ENCODE data around the gene HOXB5. TPM values are rescaled to one million over a fixed set of nuclear protein-coding genes. Genes with fewer than 3 reads are reported as not detected.

Gene HOXB5
- total and polyA plus RNA-seq, 4 donors, result 1.4 to 5.9 (median 3.6) TPM; not detected in 1

DNA sequence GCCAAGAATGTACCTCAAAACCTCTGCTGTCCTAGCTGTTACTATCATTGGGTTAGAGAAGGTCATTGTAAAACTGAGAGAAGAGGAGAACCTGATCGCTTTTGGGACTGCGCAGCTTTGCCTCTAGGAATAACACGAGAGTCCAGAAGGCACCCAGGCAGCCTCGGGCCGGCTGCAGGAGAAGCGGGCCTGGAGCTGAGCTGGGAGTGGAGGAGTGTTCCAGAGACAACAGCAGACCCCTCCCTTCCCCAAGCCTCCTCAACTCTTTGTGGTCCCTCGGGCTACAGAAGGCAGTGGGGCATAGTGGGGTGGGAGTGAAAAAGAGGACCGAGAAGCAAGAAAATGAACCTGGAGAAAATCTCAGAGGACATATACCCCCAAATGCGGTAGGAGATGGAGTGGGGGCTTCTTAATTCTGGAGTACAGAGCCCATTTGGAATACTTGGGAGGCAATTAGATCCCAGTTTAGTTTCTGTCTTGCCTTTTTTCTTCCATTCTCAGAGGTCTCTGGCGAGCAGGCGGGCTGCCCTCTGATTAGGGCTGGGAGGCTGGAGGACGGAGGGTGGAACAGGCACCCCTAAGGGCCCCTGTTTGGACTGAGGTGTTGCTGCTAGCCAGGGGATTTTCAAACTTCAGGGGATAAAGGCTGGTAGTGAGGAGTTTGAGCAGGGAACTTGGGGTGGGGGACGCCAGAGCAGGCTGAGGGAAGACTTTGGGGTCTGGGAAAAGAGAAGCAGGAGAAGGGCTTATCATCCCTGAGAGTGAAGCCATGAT lies 35.3 kb downstream of the HOXB5 start:
- WGBS, 2 donors, result 78 to 92% methylated on average over 13 of the region's 13 CpGs
- H3K27me3 ChIP-seq (ENCODE audit: control insufficient read depth in 1 of 2, insufficient read depth in 2 of 2, low read length in 1 of 2), result no peaks in the 10 kb centered on the region
- H3K27ac ChIP-seq (ENCODE audit: low read depth in 1 of 2, low read length in 2 of 2), result no peak overlapping the region
- DNase-seq, result no peak
- H3K36me3 ChIP-seq (ENCODE audit: control insufficient read depth in 1 of 2, insufficient read depth in 2 of 2, low read length in 1 of 2), result no peaks in the 10 kb centered on the region
- no peaks in the 10 kb centered on the region for H3K4me1 ChIP-seq (ENCODE audit: control insufficient read depth in 1 of 2, insufficient read depth in 2 of 2, low read length in 2 of 2)
- no peak for ATAC-seq (ENCODE audit: low FRiP score)
- H3K9me3 ChIP-seq (ENCODE audit: control insufficient read depth, low read length), result no peaks in the 10 kb centered on the region
- intact Hi-C loops (cut with DNase I), result no loop called here
- no peak overlapping the region for H3K4me3 ChIP-seq (ENCODE audit: low read length in 2 of 2)

DNA sequence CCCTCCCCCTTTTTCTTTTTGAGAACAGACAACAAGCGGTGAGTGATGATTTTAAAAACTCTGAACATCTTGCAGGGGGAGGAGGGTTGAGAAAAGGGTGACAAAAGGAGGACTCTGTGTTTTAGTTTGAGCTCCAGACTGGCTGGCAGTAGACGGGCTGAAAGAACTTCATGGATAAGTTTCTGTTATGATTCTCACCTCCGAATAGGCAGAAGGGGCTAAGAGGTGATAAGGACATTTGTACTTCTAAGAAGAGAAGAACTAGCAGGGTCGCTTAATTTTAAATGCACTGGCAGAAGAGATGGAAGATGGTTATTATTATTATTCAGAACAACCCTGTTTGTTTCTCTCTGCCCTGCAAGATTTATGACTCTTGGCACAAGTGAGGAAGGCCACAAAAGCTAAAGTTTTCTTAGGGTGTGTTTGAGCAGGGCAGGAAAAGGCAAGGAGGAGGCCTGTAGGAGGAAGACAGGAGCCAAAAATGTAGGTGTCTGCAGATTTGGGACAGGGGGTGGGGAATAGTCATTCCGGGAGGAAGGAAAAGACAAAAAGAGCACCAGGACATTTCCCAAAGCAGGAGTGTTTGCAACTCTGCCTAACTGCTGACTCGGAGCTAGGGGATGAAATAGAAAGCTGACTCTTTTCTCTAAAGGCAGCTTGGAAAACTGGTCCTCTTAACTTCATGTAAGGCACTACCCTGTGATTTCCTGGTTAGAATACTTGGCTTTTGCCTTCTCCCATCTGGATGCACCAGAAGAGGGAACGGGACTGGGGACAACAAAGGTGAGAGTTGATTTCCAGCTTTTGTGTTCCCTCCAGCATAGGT lies 36.8 kb downstream of the HOXB5 start:
- WGBS, 2 donors, result 13 to 33% methylated on average over 7 of the region's 7 CpGs
- Histone ChIP-seq H3K4me3 (ENCODE audit: low read length in 2 of 2) (no peak overlapping the region), H3K27ac (ENCODE audit: low read depth in 1 of 2, low read length in 2 of 2) (peak overlapping the region; percentile 47 to 72), H3K36me3 (ENCODE audit: control insufficient read depth in 1 of 2, insufficient read depth in 2 of 2, low read length in 1 of 2) (no peaks in the 10 kb centered on the region), H3K27me3 (ENCODE audit: control insufficient read depth in 1 of 2, insufficient read depth in 2 of 2, low read length in 1 of 2) (no peaks in the 10 kb centered on the region), H3K9me3 (ENCODE audit: control insufficient read depth, low read length) (no peaks in the 10 kb centered on the region), H3K4me1 (ENCODE audit: control insufficient read depth in 1 of 2, insufficient read depth in 2 of 2, low read length in 2 of 2) (no peaks in the 10 kb centered on the region)
- no peak for DNase-seq
- no peak for ATAC-seq (ENCODE audit: low FRiP score)
- intact Hi-C loops (cut with DNase I), result no loop called here

DNA sequence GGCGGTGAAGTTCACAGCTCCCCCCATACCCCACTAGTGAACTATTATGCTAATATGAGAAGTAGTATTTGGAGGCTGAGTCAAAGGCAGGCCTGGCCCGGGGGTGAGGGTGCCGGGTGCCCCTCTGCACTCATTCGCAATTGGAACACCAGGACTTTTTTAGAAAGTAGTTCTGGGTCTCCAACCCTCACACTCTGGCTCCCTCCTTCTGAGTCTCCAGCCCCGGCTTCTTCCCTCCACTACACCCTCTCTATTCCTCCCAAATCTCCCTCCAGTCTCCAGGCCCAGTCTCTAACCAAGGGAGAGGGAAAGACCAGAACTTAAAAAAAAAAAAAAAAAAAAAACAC lies 37.4 kb downstream of the HOXB5 start:
- no peaks in the 10 kb centered on the region for H3K27me3 ChIP-seq (ENCODE audit: control insufficient read depth in 1 of 2, insufficient read depth in 2 of 2, low read length in 1 of 2)
- peak overlapping the region in 1 of 2 donors; percentile 7 for H3K27ac ChIP-seq (ENCODE audit: low read depth in 1 of 2, low read length in 2 of 2)
- H3K4me1 ChIP-seq (ENCODE audit: control insufficient read depth in 1 of 2, insufficient read depth in 2 of 2, low read length in 2 of 2), result no peaks in the 10 kb centered on the region
- H3K4me3 ChIP-seq (ENCODE audit: low read length in 2 of 2), result no peak overlapping the region
- no peaks in the 10 kb centered on the region for H3K9me3 ChIP-seq (ENCODE audit: control insufficient read depth, low read length)
- WGBS, 2 donors, result 31 to 51% methylated on average over 5 of the region's 5 CpGs
- ATAC-seq (ENCODE audit: low FRiP score) (no peak), DNase-seq (no peak)
- intact Hi-C loops (cut with DNase I), result no loop called here
- H3K36me3 ChIP-seq (ENCODE audit: control insufficient read depth in 1 of 2, insufficient read depth in 2 of 2, low read length in 1 of 2), result no peaks in the 10 kb centered on the region

DNA sequence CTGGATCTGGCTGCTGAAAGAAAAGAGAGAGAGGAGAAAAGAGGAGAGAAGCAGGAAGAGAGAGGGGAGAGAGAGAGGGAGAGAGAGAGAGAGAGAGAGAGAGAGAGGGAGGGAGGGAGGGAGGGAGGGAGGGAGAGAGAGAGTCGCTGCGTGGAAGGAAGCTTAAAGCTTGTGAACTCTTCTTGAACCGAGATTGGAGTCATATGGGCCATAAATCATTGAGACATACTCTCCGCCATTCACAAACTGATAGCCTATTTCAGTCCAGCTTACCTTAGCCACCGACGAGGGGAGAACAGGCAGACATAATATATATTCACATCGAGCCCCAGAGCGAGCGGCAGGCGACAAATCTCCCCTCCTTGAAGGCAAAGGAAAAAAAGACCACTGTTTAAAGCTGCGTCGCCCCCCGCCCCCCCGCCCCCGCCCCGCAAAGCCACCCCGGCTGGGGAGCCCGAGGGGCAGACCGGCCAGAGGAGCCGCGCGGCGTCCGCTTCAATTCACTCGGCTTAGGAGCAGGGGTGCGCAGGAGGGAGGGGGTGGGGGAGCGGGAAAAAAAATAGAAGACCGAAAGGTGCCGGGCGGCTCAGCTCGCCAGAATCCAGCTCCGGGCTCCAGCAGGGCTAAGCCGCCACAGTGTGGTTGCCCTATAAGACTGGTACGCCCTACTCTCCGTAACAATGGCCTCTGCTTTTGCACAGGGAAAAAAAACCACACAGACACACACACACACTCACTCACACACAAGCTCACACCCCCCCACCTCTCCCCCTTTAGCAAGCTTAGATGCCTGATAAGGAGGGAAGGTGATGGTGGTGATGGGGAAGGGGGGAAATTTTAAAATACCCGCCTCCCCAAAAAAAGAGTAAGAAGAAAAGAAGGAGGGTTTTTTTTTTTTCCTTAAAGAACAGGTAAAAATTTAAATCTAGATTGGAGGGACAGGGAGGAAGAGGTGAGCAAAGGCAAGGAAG lies 38.0 kb downstream of the HOXB5 start:
- 4% methylated on average over 32 to 36 of the region's 36 CpGs for whole genome bisulfite sequencing, 2 donors
- DNase-seq (no peak), ATAC-seq (ENCODE audit: low FRiP score) (peak; percentile 54)
- intact Hi-C loops (cut with DNase I), result no loop called here
- Histone ChIP-seq H3K36me3 (ENCODE audit: control insufficient read depth in 1 of 2, insufficient read depth in 2 of 2, low read length in 1 of 2) (no peaks in the 10 kb centered on the region), H3K27ac (ENCODE audit: low read depth in 1 of 2, low read length in 2 of 2) (peak overlapping the region; percentile 48 to 91), H3K4me3 (ENCODE audit: low read length in 2 of 2) (peak overlapping the region; percentile 48 to 79), H3K27me3 (ENCODE audit: control insufficient read depth in 1 of 2, insufficient read depth in 2 of 2, low read length in 1 of 2) (no peaks in the 10 kb centered on the region), H3K9me3 (ENCODE audit: control insufficient read depth, low read length) (no peaks in the 10 kb centered on the region), H3K4me1 (ENCODE audit: control insufficient read depth in 1 of 2, insufficient read depth in 2 of 2, low read length in 2 of 2) (no peaks in the 10 kb centered on the region)

DNA sequence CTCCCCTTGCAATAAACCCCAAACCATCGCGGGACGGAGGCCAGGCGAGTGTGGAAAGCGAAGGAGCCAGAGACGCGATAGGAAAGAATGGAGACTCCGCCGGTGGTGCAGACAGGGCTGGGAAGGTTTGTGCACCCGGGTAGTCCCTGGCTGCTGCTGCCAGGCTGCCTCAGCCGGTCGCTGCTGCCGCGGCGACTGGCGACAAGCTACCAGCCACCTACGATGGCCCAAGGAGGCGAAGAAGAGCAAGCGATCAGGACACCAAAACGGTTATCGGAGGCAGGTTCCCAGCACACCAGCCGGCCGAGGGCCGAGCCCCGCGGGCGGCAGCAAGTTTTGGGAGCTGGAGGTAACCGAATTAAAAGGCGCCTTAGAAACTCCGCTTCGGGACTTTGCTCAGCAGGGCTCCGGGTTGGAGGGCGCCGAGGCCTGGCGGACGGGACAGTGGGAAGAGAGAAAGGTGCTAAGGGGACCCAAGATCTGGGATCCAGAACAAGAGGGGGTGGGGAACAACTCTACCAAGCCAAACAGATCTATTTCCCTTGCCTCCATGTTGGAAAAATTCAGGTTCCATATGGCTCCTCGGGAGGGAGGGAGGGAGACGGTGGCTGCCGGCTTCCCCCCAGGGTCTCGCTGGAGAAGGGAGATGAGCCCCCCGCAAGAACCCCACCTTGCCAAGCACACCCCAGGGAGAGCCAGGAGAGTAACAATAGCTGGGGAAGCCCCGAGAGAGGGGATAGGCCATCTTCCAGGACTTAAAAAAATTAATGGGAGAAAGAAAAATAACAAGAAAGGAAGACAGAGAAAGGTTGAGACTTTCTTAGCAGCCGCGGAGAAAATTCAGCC lies 38.9 kb downstream of the HOXB5 start:
- H3K4me1 ChIP-seq (ENCODE audit: control insufficient read depth in 1 of 2, insufficient read depth in 2 of 2, low read length in 2 of 2), result no peaks in the 10 kb centered on the region
- H3K27ac ChIP-seq (ENCODE audit: low read depth in 1 of 2, low read length in 2 of 2), result peak overlapping the region; percentile 50 to 85
- H3K4me3 ChIP-seq (ENCODE audit: low read length in 2 of 2), result peak overlapping the region; percentile 8 to 60
- WGBS, 2 donors, result 3 to 11% methylated on average over 44 of the region's 44 CpGs
- H3K27me3 ChIP-seq (ENCODE audit: control insufficient read depth in 1 of 2, insufficient read depth in 2 of 2, low read length in 1 of 2), result no peaks in the 10 kb centered on the region
- ATAC-seq (ENCODE audit: low FRiP score), result no peak
- H3K9me3 ChIP-seq (ENCODE audit: control insufficient read depth, low read length), result no peaks in the 10 kb centered on the region
- intact Hi-C loops (cut with DNase I), result no loop called here
- DNase-seq, result no peak
- H3K36me3 ChIP-seq (ENCODE audit: control insufficient read depth in 1 of 2, insufficient read depth in 2 of 2, low read length in 1 of 2), result no peaks in the 10 kb centered on the region

DNA sequence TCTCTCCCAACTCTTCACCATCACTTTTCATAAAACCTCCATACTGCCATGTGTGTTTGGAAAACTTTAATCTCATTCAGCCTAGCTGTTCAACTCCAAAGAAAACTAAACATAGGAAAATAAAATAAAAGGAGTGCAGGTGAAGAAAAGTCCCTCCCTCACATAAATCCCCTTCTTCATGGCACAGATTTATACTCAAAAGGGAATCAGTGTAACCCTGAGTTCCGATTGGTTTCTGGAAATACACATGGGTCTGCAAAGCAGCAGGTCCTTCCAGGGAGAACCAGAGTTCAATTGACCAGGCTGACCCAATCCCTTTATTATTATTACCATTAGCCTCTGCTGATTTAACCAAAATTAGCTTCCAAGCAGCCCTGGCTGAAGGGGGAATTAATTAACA lies 39.8 kb downstream of the HOXB5 start:
- no peaks in the 10 kb centered on the region for H3K9me3 ChIP-seq (ENCODE audit: control insufficient read depth, low read length)
- H3K27ac ChIP-seq (ENCODE audit: low read depth in 1 of 2, low read length in 2 of 2), result peak overlapping the region in 1 of 2 donors; percentile 85
- H3K27me3 ChIP-seq (ENCODE audit: control insufficient read depth in 1 of 2, insufficient read depth in 2 of 2, low read length in 1 of 2), result no peaks in the 10 kb centered on the region
- H3K4me3 ChIP-seq (ENCODE audit: low read length in 2 of 2), result peak overlapping the region; percentile 8 to 60
- no peaks in the 10 kb centered on the region for H3K4me1 ChIP-seq (ENCODE audit: control insufficient read depth in 1 of 2, insufficient read depth in 2 of 2, low read length in 2 of 2)
- intact Hi-C loops (cut with DNase I), result no loop called here
- 19 to 32% methylated on average over 1 of the region's 1 CpG for WGBS, 2 donors
- no peak for DNase-seq
- ATAC-seq (ENCODE audit: low FRiP score), result no peak
- H3K36me3 ChIP-seq (ENCODE audit: control insufficient read depth in 1 of 2, insufficient read depth in 2 of 2, low read length in 1 of 2), result no peaks in the 10 kb centered on the region

DNA sequence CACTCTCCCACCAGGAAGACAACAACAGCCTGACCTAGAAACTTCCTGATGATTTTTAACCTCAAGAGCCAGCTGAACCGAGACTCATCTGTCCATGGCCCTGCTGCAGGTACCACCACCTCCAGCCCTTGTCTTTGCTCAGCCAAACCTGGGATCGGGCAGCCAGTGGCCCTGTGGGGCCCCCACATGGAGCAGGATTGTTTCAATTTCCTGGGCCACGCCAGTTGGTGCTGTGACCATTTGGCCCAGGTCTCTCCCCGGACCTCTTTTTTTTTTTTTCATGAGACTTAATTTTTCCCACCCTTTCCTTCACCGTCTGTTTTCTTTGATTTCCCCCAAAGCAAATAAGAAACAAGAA lies 40.4 kb downstream of the HOXB5 start:
- H3K36me3 ChIP-seq (ENCODE audit: control insufficient read depth in 1 of 2, insufficient read depth in 2 of 2, low read length in 1 of 2), result no peaks in the 10 kb centered on the region
- no peaks in the 10 kb centered on the region for H3K4me1 ChIP-seq (ENCODE audit: control insufficient read depth in 1 of 2, insufficient read depth in 2 of 2, low read length in 2 of 2)
- no peak for DNase-seq
- no peaks in the 10 kb centered on the region for H3K27me3 ChIP-seq (ENCODE audit: control insufficient read depth in 1 of 2, insufficient read depth in 2 of 2, low read length in 1 of 2)
- H3K27ac ChIP-seq (ENCODE audit: low read depth in 1 of 2, low read length in 2 of 2), result no peak overlapping the region
- no peak for ATAC-seq (ENCODE audit: low FRiP score)
- H3K4me3 ChIP-seq (ENCODE audit: low read length in 2 of 2), result no peak overlapping the region
- intact Hi-C loops (cut with DNase I), result no loop called here
- no peaks in the 10 kb centered on the region for H3K9me3 ChIP-seq (ENCODE audit: control insufficient read depth, low read length)
- 34 to 65% methylated on average over 5 of the region's 5 CpGs for WGBS, 2 donors

Measured in aorta (tissue), 5 donors.